Testis (tissue), 5 donors: ENCODE data around the gene TYRP1. TPM values are rescaled to one million over a fixed set of nuclear protein-coding genes. Genes with fewer than 3 reads are reported as not detected.

Experiments used
- DNase-seq: peaks from one replicate; pipeline ENCODE4 v3.0.0-alpha.2; 2019
- H3K27ac ChIP-seq, 2 donors: fragments of 200-600 bp; sonication (generic); one replicate each; pipeline ENCODE4 v1.5.1; 2019
- H3K27me3 ChIP-seq: fragments of 200-600 bp; sonication (generic); one replicate; pipeline ENCODE4 v1.5.1; 2019
- H3K36me3 ChIP-seq: fragments of 200-600 bp; sonication (generic); one replicate; pipeline ENCODE4 v1.5.1; 2017; ENCODE audit warnings: low read depth; ENCODE audit errors: missing control alignments
- H3K4me1 ChIP-seq: fragments of 200-600 bp; sonication (generic); one replicate; pipeline ENCODE4 v1.5.1; 2019
- H3K4me3 ChIP-seq, 2 donors: fragments of 200-600 bp; sonication (generic); one replicate each; pipeline ENCODE4 v1.5.1; 2017 to 2019
- H3K9me3 ChIP-seq: fragments of 200-600 bp; sonication (generic); one replicate; pipeline ENCODE4 v1.5.1; 2017
- CTCF ChIP-seq, 3 experiments: fragments of 450-650 bp in 2 of 3; fragments of 200-600 bp in 1 of 3; sonication (generic) in 1 of 3; IDR thresholded peaks; one replicate each; pipeline ENCODE4 v1.5.1; 2016 to 2019; ENCODE audit warnings: antibody characterized with exemption in 3 of 3, mild to moderate bottlenecking in 2 of 3, moderate library complexity in 1 of 3
- POLR2A ChIP-seq: fragments of 450-650 bp; IDR thresholded peaks from one replicate; pipeline ENCODE4 v1.6.1; 2017; ENCODE audit warnings: antibody characterized with exemption, mild to moderate bottlenecking, moderate library complexity
- WGBS, 2 donors: methylation state at CpG; one replicate each; pipeline ENCODE4 v1.1.5; 2018; 5-methylcytosine and 5-hydroxymethylcytosine counted together
- intact Hi-C: fragments of 100-400 bp; cut with DNase I; formaldehyde crosslinking; loops from one replicate; pipeline ENCODE4 v1.15.1; 2023; ENCODE audit warnings: low total_unique reads
- long read RNA-seq, 2 donors: transcript quantifications; one replicate each; lab custom pipeline, GENCODE V29; 2026
- polyA plus RNA-seq: library from polyadenylated mRNA; stranded (reverse); fragments of 350-450 nt; fragmentation: Illumina TruSeq; extraction: RNeasy Lipid Tissue Mini Kit (QIAGEN cat#74804); gene quantifications from one replicate; pipeline ENCODE4 v1.2.3, GENCODE V29; 2014; ENCODE audit warnings: low read depth, low replicate concordance; ENCODE audit not compliant: insufficient read depth
- total RNA-seq, 2 donors: library from RNA; depleted of rRNA; stranded (reverse); fragments of >200 nt; gene quantifications; one replicate each; pipeline ENCODE4 v1.2.3, GENCODE V29; 2016

The TYRP1 gene
- total RNA-seq (1 to 10 TPM in 1 of 2 donors, under 1 TPM in 1; 0.68 to 2.0 TPM), polyA plus RNA-seq (1.1 TPM)
- long read RNA-seq, donor 1: 0 reads
- long read RNA-seq, donor 2: 0 reads

- no peaks in the 10 kb centered on the region for H3K36me3 ChIP-seq
- TF ChIP-seq CTCF (IDR thresholded peaks at IDR 0.05) (no peak), POLR2A (no peak)
- no peak for DNase-seq
- WGBS, 2 donors: 76 to 82% methylated on average over 3 of the region's 3 CpGs
- no peaks in the 10 kb centered on the region for H3K9me3 ChIP-seq
- no peak within 1 kb of the TSS for H3K4me3 ChIP-seq
- H3K4me1 ChIP-seq: no peaks in the 10 kb centered on the region
- intact Hi-C loops: no loop called here
- H3K27me3 ChIP-seq: no peaks in the 10 kb centered on the region
- no peak within 1 kb of the TSS for H3K27ac ChIP-seq
Measured at GRCh38 chr9:12693141-12693540, at the start of gene TYRP1. TSS of gene TYRP1 (plus strand) at chr9:12693385. CDS start at chr9:12693997, 612 bp downstream.

- no peak overlapping the region for H3K4me3 ChIP-seq
- intact Hi-C loops: no loop called here
- no peaks in the 10 kb centered on the region for H3K36me3 ChIP-seq
- no peak for DNase-seq
- H3K4me1 ChIP-seq: no peaks in the 10 kb centered on the region
- no peak for TF ChIP-seq POLR2A
- no peak for TF ChIP-seq CTCF (IDR thresholded peaks at IDR 0.05)
- no peak overlapping the region for H3K27ac ChIP-seq
- H3K9me3 ChIP-seq: no peaks in the 10 kb centered on the region
- no peaks in the 10 kb centered on the region for H3K27me3 ChIP-seq
Measured at GRCh38 chr9:12643686-12644085, 49.5 kb upstream of the TYRP1 start.

GRCh38 chr9:12648925-12649324 lies 44.3 kb upstream of the TYRP1 start:
- intact Hi-C loops: no loop called here
- DNase-seq: no peak
- no peaks in the 10 kb centered on the region for H3K36me3 ChIP-seq
- no peaks in the 10 kb centered on the region for H3K27me3 ChIP-seq
- 32 to 37% methylated on average over 1 of the region's 1 CpG for whole genome bisulfite sequencing, 2 donors
- no peak overlapping the region for H3K4me3 ChIP-seq
- no peak for TF ChIP-seq POLR2A
- H3K9me3 ChIP-seq: no peaks in the 10 kb centered on the region
- H3K27ac ChIP-seq: no peak overlapping the region
- H3K4me1 ChIP-seq: no peaks in the 10 kb centered on the region

GRCh38 chr9:12651125-12651524 lies 42.1 kb upstream of the TYRP1 start:
- DNase-seq: no peak
- Histone ChIP-seq H3K9me3 (no peaks in the 10 kb centered on the region), H3K36me3 (no peaks in the 10 kb centered on the region), H3K4me1 (no peaks in the 10 kb centered on the region), H3K4me3 (no peak overlapping the region), H3K27me3 (no peaks in the 10 kb centered on the region), H3K27ac (no peak overlapping the region)
- TF ChIP-seq CTCF (IDR thresholded peaks at IDR 0.05) (no peak), POLR2A (no peak)
- intact Hi-C loops: no loop called here

- intact Hi-C loops: no loop called here
- H3K36me3 ChIP-seq: no peaks in the 10 kb centered on the region
- no peak overlapping the region for H3K4me3 ChIP-seq
- H3K27me3 ChIP-seq: no peaks in the 10 kb centered on the region
- DNase-seq: no peak
- WGBS, 2 donors: 26 to 29% methylated on average over 2 of the region's 2 CpGs
- H3K9me3 ChIP-seq: no peaks in the 10 kb centered on the region
- no peak for TF ChIP-seq POLR2A
- no peak for TF ChIP-seq CTCF (IDR thresholded peaks at IDR 0.05)
- H3K4me1 ChIP-seq: no peaks in the 10 kb centered on the region
- H3K27ac ChIP-seq: no peak overlapping the region
Measured at GRCh38 chr9:12652973-12653372, 40.2 kb upstream of the TYRP1 start.
